ENCODE results near the gene GAGE12H.

GAGE12H gene

GRCh38 chrX:49610718-49611310 lies 31.1 kb downstream of the GAGE12H start:
- Histone ChIP-seq H3K4me3 (replicated peaks; ENCODE audit: low read depth, low read length) (no peak overlapping the region), H3K27me3 (replicated peaks; ENCODE audit: control insufficient read depth, insufficient read depth, low read length) (no peaks in the 10 kb centered on the region), H3K36me3 (ENCODE audit: control insufficient read depth, insufficient read depth, low read length) (no peaks in the 10 kb centered on the region)
- DNase-seq (ENCODE audit: extremely low read depth, insufficient read length), result no peak
- TF ChIP-seq CTCF (IDR thresholded peaks at IDR 0.05; ENCODE audit: insufficient read depth, low read length, poor library complexity, severe bottlenecking), result no peak

GRCh38 chrX:49618574-49618973 lies 38.8 kb downstream of the GAGE12H start:
- H3K4me3 ChIP-seq (replicated peaks; ENCODE audit: low read depth, low read length), result no peak overlapping the region
- DNase-seq (ENCODE audit: extremely low read depth, insufficient read length), result no peak
- TF ChIP-seq CTCF (IDR thresholded peaks at IDR 0.05; ENCODE audit: insufficient read depth, low read length, poor library complexity, severe bottlenecking), result no peak
- H3K27me3 ChIP-seq (replicated peaks; ENCODE audit: control insufficient read depth, insufficient read depth, low read length), result no peaks in the 10 kb centered on the region
- H3K36me3 ChIP-seq (ENCODE audit: control insufficient read depth, insufficient read depth, low read length), result no peaks in the 10 kb centered on the region

GRCh38 chrX:49627086-49627777 lies 47.5 kb downstream of the GAGE12H start:
- peak; percentile 22 for DNase-seq (ENCODE audit: extremely low read depth, insufficient read length)
- H3K27me3 ChIP-seq (replicated peaks; ENCODE audit: control insufficient read depth, insufficient read depth, low read length), result no peaks in the 10 kb centered on the region

More at GRCh38 chrX:49627086-49627777, 47.5 kb downstream of the GAGE12H start:
- H3K36me3 ChIP-seq (ENCODE audit: control insufficient read depth, insufficient read depth, low read length), result no peaks in the 10 kb centered on the region
- peak; percentile 24 for TF ChIP-seq CTCF (IDR thresholded peaks at IDR 0.05; ENCODE audit: insufficient read depth, low read length, poor library complexity, severe bottlenecking)
- no peak overlapping the region for H3K4me3 ChIP-seq (replicated peaks; ENCODE audit: low read depth, low read length)

All from GM06990 (cell line).